T1000 (cell line): ENCODE data around the gene UCHL1.

Experiments
- DNase-seq: peaks from one replicate; lab custom pipeline; 2025; ENCODE audit warnings: mixed read lengths; lab: John Stamatoyannopoulos, UW

UCHL1 gene

GRCh38 chr4:41256740-41257256, at the start of gene UCHL1:
TSS of gene UCHL1 (plus strand) at chr4:41256928. CDS start at chr4:41256977, 49 bp downstream.
- no peak for DNase-seq

- DNase-seq = no peak
Observed at GRCh38 chr4:41207291-41207831, 49.4 kb upstream of the UCHL1 start.

GRCh38 chr4:41209187-41209586, 47.5 kb upstream of the UCHL1 start:
- DNase-seq = no peak

- no peak for DNase-seq
Observed at GRCh38 chr4:41209901-41210300, 46.8 kb upstream of the UCHL1 start.

GRCh38 chr4:41211951-41212615, 44.6 kb upstream of the UCHL1 start:
- no peak for DNase-seq

- DNase-seq = peak; percentile 38
Observed at GRCh38 chr4:41212616-41213203, 44.0 kb upstream of the UCHL1 start.

GRCh38 chr4:41213625-41214135, 43.0 kb upstream of the UCHL1 start:
- DNase-seq = no peak

GRCh38 chr4:41214136-41214824, 42.4 kb upstream of the UCHL1 start, which contains the start of gene APBB2:
TSS of gene APBB2 (minus strand) at chr4:41214542. CDS start at chr4:41033254, 181,288 bp downstream.
- peak; percentile 98 for DNase-seq

- DNase-seq = no peak
Observed at GRCh38 chr4:41214825-41215146, 41.9 kb upstream of the UCHL1 start.

- DNase-seq = no peak
Observed at GRCh38 chr4:41215155-41215554, 41.6 kb upstream of the UCHL1 start.

- no peak for DNase-seq
Observed at GRCh38 chr4:41215969-41216293, 40.8 kb upstream of the UCHL1 start.

- DNase-seq = peak; percentile 85
Observed at GRCh38 chr4:41216294-41217019, 40.3 kb upstream of the UCHL1 start.

- DNase-seq = no peak
Observed at GRCh38 chr4:41217020-41217333, 39.8 kb upstream of the UCHL1 start.

GRCh38 chr4:41217374-41217773, 39.4 kb upstream of the UCHL1 start:
- no peak for DNase-seq

GRCh38 chr4:41218703-41219102, 38.0 kb upstream of the UCHL1 start:
- DNase-seq = no peak

- DNase-seq = no peak
Observed at GRCh38 chr4:41219421-41219950, 37.2 kb upstream of the UCHL1 start.

GRCh38 chr4:41221850-41222645, 34.7 kb upstream of the UCHL1 start:
- no peak for DNase-seq

GRCh38 chr4:41227902-41228301, 28.8 kb upstream of the UCHL1 start:
- no peak for DNase-seq

- no peak for DNase-seq
Observed at GRCh38 chr4:41232406-41232805, 24.3 kb upstream of the UCHL1 start.

GRCh38 chr4:41232856-41233255, 23.9 kb upstream of the UCHL1 start:
- DNase-seq = no peak

- DNase-seq = no peak
Observed at GRCh38 chr4:41236032-41236431, 20.7 kb upstream of the UCHL1 start.
